Stomach smooth muscle (tissue), 2 donors: ENCODE results near the gene MAB21L4.

Experiments used
- H3K27ac ChIP-seq: one replicate; pipeline ENCODE4 v1.7.0; 2013; ENCODE audit warnings: mild to moderate bottlenecking, low read length, inconsistent platforms
- H3K27me3 ChIP-seq, 2 donors: one replicate each; pipeline ENCODE4 v1.7.0; 2013; ENCODE audit warnings: low read length in 2 of 2; ENCODE audit not compliant: insufficient read depth in 2 of 2, control insufficient read depth in 1 of 2
- H3K36me3 ChIP-seq, 2 donors: one replicate each; pipeline ENCODE4 v1.7.0; 2013; ENCODE audit warnings: low read length in 2 of 2; ENCODE audit not compliant: control insufficient read depth in 2 of 2, insufficient read depth in 2 of 2
- H3K4me1 ChIP-seq: one replicate; pipeline ENCODE4 v1.7.0; 2013; ENCODE audit warnings: low read length; ENCODE audit not compliant: control insufficient read depth, insufficient read depth
- H3K4me3 ChIP-seq, 2 donors: one replicate each; pipeline ENCODE4 v1.7.0; 2013; ENCODE audit warnings: low read length in 2 of 2
- H3K9ac ChIP-seq, 2 donors: one replicate each; pipeline ENCODE4 v1.7.0; 2013; ENCODE audit warnings: low read length in 2 of 2, mild to moderate bottlenecking in 1 of 2
- H3K9me3 ChIP-seq, 2 donors: one replicate each; pipeline ENCODE4 v1.7.0; 2013; ENCODE audit warnings: low read length in 2 of 2; ENCODE audit not compliant: control insufficient read depth in 2 of 2
- donor health status: healthy.
- donor health status: Pancreatic carcinoma.

Gene MAB21L4

DNA sequence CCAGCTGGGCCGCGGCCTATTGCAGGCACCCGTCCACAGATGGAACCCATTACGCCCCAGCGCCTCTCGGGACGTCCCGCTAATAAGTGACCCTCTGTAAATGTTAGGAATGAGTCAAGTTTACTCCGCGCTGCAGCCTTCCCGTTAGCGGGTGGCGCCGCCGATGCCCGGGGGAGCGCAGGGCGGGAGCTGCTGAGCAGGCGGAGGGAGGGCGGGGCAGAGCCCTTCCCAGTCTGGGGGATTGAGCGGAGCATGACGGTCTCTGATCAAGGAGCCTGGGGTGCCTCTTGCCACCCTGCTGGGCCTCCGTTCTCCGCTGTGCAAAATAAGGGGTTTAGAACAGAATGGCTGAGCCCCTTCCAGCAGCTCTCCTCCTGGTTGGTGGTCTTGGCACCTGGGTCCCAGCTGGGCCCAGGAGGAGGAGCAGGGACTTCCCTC, 20.6 kb upstream of the MAB21L4 start:
- Histone ChIP-seq H3K9me3 (no peaks in the 10 kb centered on the region), H3K4me3 (peak overlapping the region in 1 of 2 donors; percentile 29), H3K36me3 (no peaks in the 10 kb centered on the region), H3K27me3 (peaks cover 15 to 20% of the 10 kb centered on the region in 2 donors), H3K9ac (no peak overlapping the region), H3K4me1 (peaks cover 22% of the 10 kb centered on the region), H3K27ac (no peak overlapping the region)

GRCh38 chr2:240915526-240916341, 19.8 kb upstream of the MAB21L4 start:
- Histone ChIP-seq H3K36me3 (no peaks in the 10 kb centered on the region), H3K27me3 (peaks cover 15 to 20% of the 10 kb centered on the region in 2 donors), H3K4me1 (peaks cover 21% of the 10 kb centered on the region), H3K27ac (no peak overlapping the region), H3K9me3 (no peaks in the 10 kb centered on the region), H3K4me3 (no peak overlapping the region), H3K9ac (no peak overlapping the region)

GRCh38 chr2:240914645-240915525, 18.9 kb upstream of the MAB21L4 start:
- Histone ChIP-seq H3K27me3 (peaks cover 15 to 20% of the 10 kb centered on the region in 2 donors), H3K36me3 (no peaks in the 10 kb centered on the region), H3K9ac (no peak overlapping the region), H3K9me3 (no peaks in the 10 kb centered on the region), H3K4me3 (no peak overlapping the region), H3K4me1 (peaks cover 21% of the 10 kb centered on the region), H3K27ac (no peak overlapping the region)

- H3K4me3 ChIP-seq, result no peak overlapping the region
- peaks cover 21% of the 10 kb centered on the region for H3K4me1 ChIP-seq
- no peaks in the 10 kb centered on the region for H3K9me3 ChIP-seq
- H3K36me3 ChIP-seq, result no peaks in the 10 kb centered on the region
- H3K9ac ChIP-seq, result peak overlapping the region in 1 of 2 donors; percentile 22
- H3K27ac ChIP-seq, result no peak overlapping the region
- H3K27me3 ChIP-seq, result peaks cover 20% of the 10 kb centered on the region in 2 donors
Measured at GRCh38 chr2:240913810-240914644, 18.1 kb upstream of the MAB21L4 start.

DNA sequence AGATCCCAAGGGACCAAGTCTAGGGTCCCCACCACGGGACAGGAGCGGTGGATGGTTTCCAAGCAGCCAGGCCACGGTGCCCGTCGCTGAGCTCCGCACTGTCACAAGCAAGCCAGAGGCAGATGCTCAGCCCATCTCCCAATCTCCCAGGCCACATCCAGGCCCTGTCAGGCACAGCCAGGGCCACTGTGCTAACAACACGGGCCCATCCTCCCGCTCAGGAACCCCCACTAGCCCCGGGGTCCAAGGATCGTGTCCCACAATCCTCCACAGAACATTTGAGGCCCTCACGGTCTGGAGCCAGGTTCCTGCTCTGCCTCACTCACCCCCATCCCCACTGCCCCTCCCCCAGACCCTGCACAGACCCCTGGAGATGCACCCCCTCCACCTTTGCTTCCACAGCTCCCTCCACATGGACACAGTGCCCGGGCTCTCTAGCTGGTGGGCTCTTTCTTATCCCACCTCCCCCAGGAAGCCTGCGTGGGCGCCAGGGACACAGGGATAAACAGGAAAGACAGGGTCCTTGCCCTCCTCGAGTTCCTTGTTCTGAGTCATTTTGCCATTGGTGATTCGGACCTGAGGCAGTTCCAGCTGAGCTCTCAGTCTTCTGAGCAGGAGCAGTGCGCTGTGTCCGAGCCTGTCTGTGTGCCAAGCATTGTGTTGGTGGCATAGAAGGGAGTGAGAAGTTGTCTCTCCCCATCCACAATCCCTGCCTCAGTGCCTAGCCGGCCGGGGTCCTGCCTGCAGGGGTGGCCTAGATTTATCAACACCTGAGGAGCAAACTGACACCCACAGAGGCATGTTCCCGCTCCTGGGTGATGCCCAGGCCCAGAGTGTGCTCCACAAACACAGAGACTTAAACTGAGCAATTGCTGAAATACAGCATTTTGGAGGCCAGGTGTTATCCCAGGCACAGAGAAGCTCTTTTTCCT, 17.2 kb upstream of the MAB21L4 start:
- Histone ChIP-seq H3K9ac (no peak overlapping the region), H3K36me3 (no peaks in the 10 kb centered on the region), H3K9me3 (no peaks in the 10 kb centered on the region), H3K4me1 (peaks cover 21% of the 10 kb centered on the region), H3K27ac (no peak overlapping the region), H3K4me3 (no peak overlapping the region), H3K27me3 (peaks cover 20% of the 10 kb centered on the region in 2 donors)

DNA sequence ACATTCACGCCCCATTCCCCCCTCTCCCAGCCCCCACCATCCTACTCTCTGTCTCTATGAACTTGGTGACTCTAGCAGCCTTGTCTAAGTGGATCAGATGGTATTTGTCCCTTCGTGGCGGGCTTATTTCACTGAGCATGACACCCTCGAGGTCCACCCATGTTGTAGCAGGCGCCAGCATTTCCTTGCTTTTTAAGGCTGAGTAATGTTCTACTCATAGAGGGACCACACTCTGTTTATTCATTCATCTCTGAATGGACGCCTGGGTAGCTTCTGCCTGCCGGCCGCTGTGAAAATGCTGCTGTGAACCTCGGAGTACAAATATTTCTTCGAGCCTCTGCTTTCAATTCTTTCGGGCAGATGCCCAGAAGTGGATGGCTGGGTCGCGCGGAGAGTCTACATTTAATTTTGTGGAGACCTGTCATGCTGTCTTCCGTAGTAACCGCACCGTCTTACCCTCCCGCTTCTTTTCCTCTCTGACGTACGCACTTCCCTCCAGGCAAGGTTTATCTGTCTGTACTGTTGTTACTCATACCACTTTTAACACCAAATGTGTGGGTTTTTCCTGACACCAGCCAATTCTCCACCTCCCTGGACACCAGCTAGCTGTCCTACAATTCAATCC, 15.8 kb upstream of the MAB21L4 start:
- peaks cover 18% of the 10 kb centered on the region for H3K4me1 ChIP-seq

DNA sequence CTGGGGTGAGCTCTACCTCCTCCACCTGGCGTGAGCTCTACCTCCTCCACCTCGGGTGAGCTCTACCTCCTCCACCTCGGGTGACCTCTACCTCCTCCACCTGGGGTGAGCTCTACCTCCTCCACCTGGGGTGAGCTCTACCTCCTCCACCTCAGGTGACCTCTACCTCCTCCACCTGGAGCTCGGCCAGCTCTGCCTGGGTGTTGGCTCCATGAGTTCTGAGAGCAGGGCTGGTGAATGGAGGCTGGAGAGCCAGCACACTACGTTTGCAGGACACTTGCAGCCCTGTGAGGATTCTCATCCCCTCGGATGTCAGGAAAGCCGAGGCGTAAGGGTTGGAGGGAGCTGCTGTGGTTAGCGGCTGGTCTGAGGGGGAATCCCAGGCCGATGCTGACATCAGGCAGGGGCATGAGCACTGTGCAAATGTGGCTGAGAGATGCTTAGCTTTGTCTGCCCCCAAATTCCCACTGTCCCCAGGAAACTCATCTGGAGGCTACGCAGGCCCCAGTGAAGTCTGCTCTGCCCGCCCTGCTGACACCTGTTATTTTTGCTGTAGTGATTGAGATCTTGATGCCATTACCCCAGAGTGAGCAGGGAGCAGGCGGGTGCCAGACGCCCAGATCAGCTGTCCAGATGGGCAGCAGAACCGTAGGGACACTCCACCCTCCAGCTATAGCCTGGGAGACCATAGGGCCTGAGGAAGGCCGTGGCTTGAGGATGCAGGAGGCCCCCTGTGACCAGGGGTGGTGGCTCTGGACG, 13.4 kb upstream of the MAB21L4 start:
- H3K9me3 ChIP-seq, result no peaks in the 10 kb centered on the region
- H3K36me3 ChIP-seq, result no peaks in the 10 kb centered on the region
- H3K27ac ChIP-seq, result no peak overlapping the region
- peaks cover 7% of the 10 kb centered on the region for H3K4me1 ChIP-seq
- H3K9ac ChIP-seq, result no peak overlapping the region
- H3K4me3 ChIP-seq, result no peak overlapping the region
- H3K27me3 ChIP-seq, result peaks cover 13 to 23% of the 10 kb centered on the region in 2 donors

More for the DNA sequence above, 15.8 kb upstream of the MAB21L4 start:
- Histone ChIP-seq H3K27ac (no peak overlapping the region), H3K9me3 (no peaks in the 10 kb centered on the region), H3K9ac (no peak overlapping the region), H3K27me3 (peaks cover 25 to 27% of the 10 kb centered on the region in 2 donors), H3K4me3 (no peak overlapping the region), H3K36me3 (no peaks in the 10 kb centered on the region)

DNA sequence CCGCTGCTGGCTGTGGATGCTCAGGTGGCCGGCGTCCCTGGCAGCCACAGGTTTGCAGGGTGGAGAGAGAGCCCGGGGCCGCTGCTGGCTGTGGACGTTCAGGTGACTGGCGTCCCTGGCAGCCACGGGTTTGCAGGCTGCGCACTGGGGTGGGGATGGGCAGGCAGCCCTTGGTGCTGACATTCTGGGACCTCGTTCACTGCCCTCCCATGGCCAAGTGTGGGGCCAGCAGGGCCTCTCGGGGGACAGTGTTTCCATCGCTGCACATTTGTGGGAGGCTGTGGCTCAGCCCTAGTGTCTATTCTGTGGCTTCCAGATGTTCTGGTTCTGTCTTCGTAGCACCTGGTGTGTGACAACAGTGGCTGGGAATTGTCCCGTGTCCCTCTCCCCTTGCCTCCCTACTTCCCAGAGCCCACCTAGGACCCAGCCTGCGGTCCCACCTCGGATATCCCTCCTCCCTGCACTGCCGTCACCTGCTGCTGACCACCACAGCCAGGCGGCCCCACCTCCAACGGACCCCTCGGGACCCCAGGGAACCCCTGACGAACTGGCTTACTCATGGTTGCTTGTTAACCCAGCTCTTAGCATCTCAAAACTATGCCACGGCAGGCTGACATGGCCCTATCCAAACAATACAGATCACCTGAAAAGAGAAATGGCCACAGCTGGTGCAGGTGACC, 11.1 kb upstream of the MAB21L4 start:
- Histone ChIP-seq H3K4me3 (no peak overlapping the region), H3K4me1 (no peaks in the 10 kb centered on the region), H3K9ac (no peak overlapping the region), H3K9me3 (no peaks in the 10 kb centered on the region), H3K36me3 (no peaks in the 10 kb centered on the region), H3K27me3 (peaks cover 11 to 12% of the 10 kb centered on the region in 2 donors), H3K27ac (no peak overlapping the region)
